Transverse colon (tissue), 4 donors: ENCODE results near the gene MET. TPM values are rescaled to one million over a fixed set of nuclear protein-coding genes. Genes with fewer than 3 reads are reported as not detected.
"Not testable (repeated sequence)": the region's sequence is repeated elsewhere in the genome, so short reads cannot be mapped to it uniquely, and the experiment has no call there.

Source experiments
- DNase-seq: peaks from one replicate; pipeline ENCODE4 v3.0.0-alpha.2; 2019
- H3K27ac ChIP-seq, 4 donors: fragments of 200-600 bp; sonication (generic); 2 replicates each; pipeline ENCODE4 v1.5.1; 2016 to 2018; ENCODE audit warnings: inconsistent platforms in 4 of 4
- H3K27me3 ChIP-seq: fragments of 200-600 bp; sonication (generic); 2 replicates; pipeline ENCODE4 v1.5.1; 2017; ENCODE audit warnings: inconsistent platforms
- H3K36me3 ChIP-seq, 4 donors: fragments of 200-600 bp; sonication (generic); 2 replicates each; pipeline ENCODE4 v1.5.1; 2017 to 2019; ENCODE audit warnings: inconsistent platforms in 4 of 4
- H3K4me1 ChIP-seq, 4 donors: fragments of 200-600 bp; sonication (generic); 2 replicates each; pipeline ENCODE4 v1.5.1; 2017 to 2020; ENCODE audit warnings: inconsistent platforms in 4 of 4
- H3K4me3 ChIP-seq, 4 donors: fragments of 200-600 bp; sonication (generic); 1 replicate in 1 of 4; 2 replicates in 3 of 4; pipeline versions ENCODE4 v1.5.1 to v1.6.1; 2017 to 2019; ENCODE audit warnings: inconsistent platforms in 4 of 4
- H3K9me3 ChIP-seq, 2 donors: fragments of 200-600 bp; sonication (generic); 2 replicates each; pipeline ENCODE4 v1.5.1; 2017 to 2019; ENCODE audit warnings: inconsistent platforms in 2 of 2
- EP300 ChIP-seq: sonication (generic); formaldehyde crosslinking; IDR thresholded peaks from one replicate; pipeline ENCODE4 v1.6.1; 2017; ENCODE audit warnings: antibody characterized with exemption, low read depth
- POLR2A ChIP-seq: fragments of 450-650 bp; IDR thresholded peaks from one replicate; pipeline ENCODE4 v1.6.1; 2016; ENCODE audit warnings: antibody characterized with exemption, mild to moderate bottlenecking, moderate library complexity
- POLR2AphosphoS5 ChIP-seq, 3 donors: sonication (generic); formaldehyde crosslinking; IDR thresholded peaks; one replicate each; pipeline ENCODE4 v1.6.1; 2016; ENCODE audit warnings: antibody characterized with exemption in 3 of 3
- WGBS, 2 donors: methylation state at CpG; one replicate each; pipeline ENCODE4 v1.1.5; 2018; ENCODE audit warnings: low coverage in 1 of 2; 5-methylcytosine and 5-hydroxymethylcytosine counted together
- in situ Hi-C, 4 donors: fragments of 200-750 bp; cut with MboI; loops; one replicate each; pipeline versions ENCODE4 v1.15.0 to v1.15.1; 2017; ENCODE audit warnings: low sequenced_read_pairs in 3 of 4, low pct_ligation_motif_present in 1 of 4, low pct_unique_long_range_greater_than_20kb in 1 of 4
- intact Hi-C: fragments of 100-400 bp; cut with DNase I; formaldehyde crosslinking; loops from one replicate; pipeline ENCODE4 v1.15.1; 2023; ENCODE audit warnings: low total_unique reads
- total RNA-seq, 4 donors: library from RNA; depleted of rRNA; stranded (reverse); fragments of >200 nt; gene quantifications; one replicate each; pipeline ENCODE4 v1.1.0, GENCODE V29; 2016
- TF ChIP-seq, protein P1 (sequence below), 5 experiments: fragments of 200-600 bp in 3 of 5; fragments of 450-650 bp in 2 of 5; sonication (generic) in 3 of 5; IDR thresholded peaks; 1 replicate in 2 of 5; 2 replicates in 3 of 5; pipeline ENCODE4 v1.5.1; 2016 to 2017; ENCODE audit warnings: antibody characterized with exemption in 5 of 5, inconsistent platforms in 3 of 5, mild to moderate bottlenecking in 2 of 5, moderate library complexity in 1 of 5

MET gene
- total RNA-seq, 4 donors from 2014 or later = 6.4 to 35.5 (median 20.3) TPM

DNA sequence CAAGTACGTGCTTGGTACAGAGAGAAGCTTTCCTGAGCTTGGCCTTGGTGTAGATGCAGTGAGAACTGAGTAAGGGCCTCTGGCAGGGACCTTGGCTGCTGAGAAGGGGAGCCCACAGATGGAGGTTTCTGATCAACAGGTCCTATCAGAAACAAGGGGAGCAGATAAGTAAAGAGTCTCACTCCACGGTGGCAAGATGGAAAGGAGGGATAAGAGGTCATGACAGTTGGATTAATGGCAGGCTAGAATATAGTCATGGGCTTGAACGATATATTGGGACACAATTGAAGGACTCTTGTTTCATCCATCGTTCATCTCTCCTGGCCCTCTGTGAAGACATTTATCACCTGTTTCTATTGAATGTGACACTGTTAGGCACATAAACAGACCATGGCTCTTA is 41.5 kb downstream of the MET start:
- no peak overlapping the region for H3K27ac ChIP-seq
- H3K4me3 ChIP-seq = no peak overlapping the region
- no peaks in the 10 kb centered on the region for H3K27me3 ChIP-seq
- DNase-seq = no peak
- TF ChIP-seq POLR2A (no peak), POLR2AphosphoS5 (IDR thresholded peaks at IDR 0.05) (no peak), EP300 (no peak)
- TF ChIP-seq, protein P1, sequence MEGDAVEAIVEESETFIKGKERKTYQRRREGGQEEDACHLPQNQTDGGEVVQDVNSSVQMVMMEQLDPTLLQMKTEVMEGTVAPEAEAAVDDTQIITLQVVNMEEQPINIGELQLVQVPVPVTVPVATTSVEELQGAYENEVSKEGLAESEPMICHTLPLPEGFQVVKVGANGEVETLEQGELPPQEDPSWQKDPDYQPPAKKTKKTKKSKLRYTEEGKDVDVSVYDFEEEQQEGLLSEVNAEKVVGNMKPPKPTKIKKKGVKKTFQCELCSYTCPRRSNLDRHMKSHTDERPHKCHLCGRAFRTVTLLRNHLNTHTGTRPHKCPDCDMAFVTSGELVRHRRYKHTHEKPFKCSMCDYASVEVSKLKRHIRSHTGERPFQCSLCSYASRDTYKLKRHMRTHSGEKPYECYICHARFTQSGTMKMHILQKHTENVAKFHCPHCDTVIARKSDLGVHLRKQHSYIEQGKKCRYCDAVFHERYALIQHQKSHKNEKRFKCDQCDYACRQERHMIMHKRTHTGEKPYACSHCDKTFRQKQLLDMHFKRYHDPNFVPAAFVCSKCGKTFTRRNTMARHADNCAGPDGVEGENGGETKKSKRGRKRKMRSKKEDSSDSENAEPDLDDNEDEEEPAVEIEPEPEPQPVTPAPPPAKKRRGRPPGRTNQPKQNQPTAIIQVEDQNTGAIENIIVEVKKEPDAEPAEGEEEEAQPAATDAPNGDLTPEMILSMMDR (IDR thresholded peaks at IDR 0.05) = no peak
- H3K36me3 ChIP-seq = no peaks in the 10 kb centered on the region
- intact Hi-C loops = no loop called here
- peaks cover 0 to 6% (median 2%) of the 10 kb centered on the region in 4 donors for H3K4me1 ChIP-seq
- in situ Hi-C loops = no loop called here
- 96 to 100% methylated on average over 2 to 4 of the region's 4 CpGs for WGBS, 2 donors
- H3K9me3 ChIP-seq = no peaks in the 10 kb centered on the region

GRCh38 chr7:116713918-116714317 is 41.9 kb downstream of the MET start:
- Histone ChIP-seq H3K4me1 (peaks cover 0 to 6% (median 2%) of the 10 kb centered on the region in 4 donors), H3K27ac (no peak overlapping the region), H3K36me3 (no peaks in the 10 kb centered on the region), H3K9me3 (no peaks in the 10 kb centered on the region), H3K27me3 (no peaks in the 10 kb centered on the region), H3K4me3 (no peak overlapping the region)
- TF ChIP-seq EP300 (no peak), POLR2AphosphoS5 (IDR thresholded peaks at IDR 0.05) (no peak), POLR2A (no peak)
- TF ChIP-seq, protein P1 (IDR thresholded peaks at IDR 0.05) = no peak
- intact Hi-C loops (no loop called here), in situ Hi-C loops (no loop called here)
- DNase-seq = no peak

GRCh38 chr7:116715077-116715476 is 43.1 kb downstream of the MET start:
- DNase-seq = no peak
- intact Hi-C loops (no loop called here), in situ Hi-C loops (no loop called here)
- H3K9me3 ChIP-seq = no peaks in the 10 kb centered on the region
- no peaks in the 10 kb centered on the region for H3K27me3 ChIP-seq
- H3K36me3 ChIP-seq = no peaks in the 10 kb centered on the region
- no peak for TF ChIP-seq POLR2A
- TF ChIP-seq, protein P1 (IDR thresholded peaks at IDR 0.05) = no peak
- no peak for TF ChIP-seq EP300
- TF ChIP-seq POLR2AphosphoS5 (IDR thresholded peaks at IDR 0.05) = no peak
- H3K4me3 ChIP-seq = no peak overlapping the region
- H3K4me1 ChIP-seq = peaks cover 0 to 6% (median 2%) of the 10 kb centered on the region in 4 donors
- no peak overlapping the region for H3K27ac ChIP-seq

DNA sequence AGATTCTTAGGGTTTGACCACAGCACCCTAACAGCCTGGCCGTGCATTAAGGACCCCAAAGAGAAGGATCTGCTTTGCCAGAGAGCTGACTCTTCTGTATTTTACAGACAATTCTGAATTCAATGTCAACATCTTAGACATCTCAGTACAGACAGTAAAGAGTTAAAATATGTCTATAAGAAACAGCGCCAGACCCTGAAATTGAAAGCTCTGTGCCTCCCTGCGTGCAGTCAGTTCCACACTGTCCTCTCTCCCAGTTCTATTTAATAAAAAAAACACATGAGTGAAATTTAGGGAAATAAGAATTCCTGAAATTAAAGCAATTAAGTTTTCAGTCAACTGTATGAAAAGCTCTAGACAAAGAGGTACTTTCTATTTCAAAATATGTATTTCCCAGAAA is 45.1 kb downstream of the MET start:
- in situ Hi-C loops = no loop called here
- intact Hi-C loops = no loop called here
- DNase-seq = no peak
- Histone ChIP-seq H3K4me1 (no peaks in the 10 kb centered on the region), H3K36me3 (no peaks in the 10 kb centered on the region), H3K4me3 (no peak overlapping the region), H3K27ac (no peak overlapping the region), H3K9me3 (no peaks in the 10 kb centered on the region), H3K27me3 (no peaks in the 10 kb centered on the region)
- 51 to 52% methylated on average over 2 to 3 of the region's 3 CpGs for WGBS, 2 donors
- no peak for TF ChIP-seq EP300
- TF ChIP-seq POLR2A = no peak
- TF ChIP-seq, protein P1 (IDR thresholded peaks at IDR 0.05) = no peak
- TF ChIP-seq POLR2AphosphoS5 (IDR thresholded peaks at IDR 0.05) = no peak

DNA sequence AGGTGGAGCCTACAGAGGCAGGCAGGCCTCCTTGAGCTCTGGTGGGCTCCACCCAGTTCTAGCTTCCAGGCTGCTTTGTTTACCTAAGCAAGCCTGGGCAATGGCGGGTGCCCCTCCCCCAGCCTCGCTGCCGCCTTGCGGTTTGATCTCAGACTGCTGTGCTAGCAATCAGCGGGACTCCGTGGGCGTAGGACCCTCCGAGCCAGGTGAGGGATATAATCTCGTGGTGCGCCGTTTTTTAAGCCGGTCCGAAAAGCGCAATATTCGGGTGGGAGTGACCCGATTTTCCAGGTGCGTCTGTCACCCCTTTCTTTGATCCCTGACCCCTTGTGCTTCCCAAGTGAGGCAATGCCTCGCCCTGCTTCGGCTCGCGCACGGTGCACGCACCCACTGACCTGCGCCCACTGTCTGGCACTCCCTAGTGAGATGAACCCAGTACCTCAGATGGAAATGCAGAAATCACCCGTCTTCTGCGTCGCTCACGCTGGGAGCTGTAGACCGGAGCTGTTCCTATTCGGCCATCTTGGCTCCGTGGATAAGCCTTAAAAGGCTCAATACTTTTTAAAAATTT is 52.0 kb downstream of the MET start:
- H3K36me3 ChIP-seq, H3K27me3 ChIP-seq, intact Hi-C loops, H3K27ac ChIP-seq, DNase-seq, H3K4me1 ChIP-seq, H3K4me3 ChIP-seq, in situ Hi-C loops, H3K9me3 ChIP-seq: not testable (repeated sequence)
- WGBS, 2 donors = 90 to 96% methylated on average over 7 to 31 of the region's 31 CpGs
